Activated CD4-positive, alpha-beta T cell treated with anti-CD3 and anti-CD28 coated beads for 36 hours (primary cell): ENCODE results near the gene TUBG1. TPM values are rescaled to one million over a fixed set of nuclear protein-coding genes. Genes with fewer than 3 reads are reported as not detected.
"Not testable (repeated sequence)": the region's sequence is repeated elsewhere in the genome, so short reads cannot be mapped to it uniquely, and the experiment has no call there.

Source experiments
- ATAC-seq: fragments of 200-7000 bp; cut with Tn5 transposase; one replicate; pipeline ENCODE4 v1.10.0; 2021; ENCODE audit warnings: mild to moderate bottlenecking, moderate library complexity
- CTCF ChIA-PET: fragments of 350-600 bp; sonication (Branson Sonifier 250); formaldehyde crosslinking; loops from one replicate; lab custom pipeline; 2021; ENCODE audit warnings: antibody characterized with exemption; lab: Charles Lee
- POLR2A ChIA-PET: fragments of 350-600 bp; sonication (Branson Sonifier 250); formaldehyde crosslinking; loops from one replicate; lab custom pipeline; 2021; ENCODE audit warnings: antibody characterized with exemption, inconsistent platforms; lab: Charles Lee
- DNase-seq: peaks from one replicate; pipeline ENCODE4 v3.0.0-alpha.2; 2020
- H3K27ac Mint-ChIP-seq: one replicate; pipeline ENCODE4 v1.8.0; 2021; ENCODE audit warnings: mixed read lengths
- H3K27me3 Mint-ChIP-seq: one replicate; pipeline ENCODE4 v1.8.0; 2021; ENCODE audit warnings: mixed read lengths
- H3K36me3 Mint-ChIP-seq: one replicate; pipeline ENCODE4 v1.8.0; 2021; ENCODE audit warnings: low read depth, mixed read lengths
- H3K4me1 Mint-ChIP-seq: one replicate; pipeline ENCODE4 v1.8.0; 2021; ENCODE audit warnings: mixed read lengths
- H3K4me3 Mint-ChIP-seq: one replicate; pipeline ENCODE4 v1.8.0; 2021; ENCODE audit warnings: mild to moderate bottlenecking, moderate library complexity, mixed read lengths
- H3K9me3 Mint-ChIP-seq: one replicate; pipeline ENCODE4 v1.8.0; 2021; ENCODE audit warnings: low read depth, mixed read lengths
- intact Hi-C, 2 experiments: fragments of 100-400 bp; cut with DNase I in 1 of 2; cut with micrococcal nuclease in 1 of 2; formaldehyde crosslinking; loops; one replicate each; pipeline versions ENCODE4 v1.14.2 to v1.15.1; 2022 to 2024; cut with DNase I, micrococcal nuclease
- total RNA-seq, 2 experiments: library from RNA; stranded (reverse); gene quantifications; one replicate each; pipeline ENCODE4 v1.2.3, GENCODE V29; 2021

Gene TUBG1
- total RNA-seq, 2 experiments from 2014 or later: 76.1 to 102 TPM

DNA sequence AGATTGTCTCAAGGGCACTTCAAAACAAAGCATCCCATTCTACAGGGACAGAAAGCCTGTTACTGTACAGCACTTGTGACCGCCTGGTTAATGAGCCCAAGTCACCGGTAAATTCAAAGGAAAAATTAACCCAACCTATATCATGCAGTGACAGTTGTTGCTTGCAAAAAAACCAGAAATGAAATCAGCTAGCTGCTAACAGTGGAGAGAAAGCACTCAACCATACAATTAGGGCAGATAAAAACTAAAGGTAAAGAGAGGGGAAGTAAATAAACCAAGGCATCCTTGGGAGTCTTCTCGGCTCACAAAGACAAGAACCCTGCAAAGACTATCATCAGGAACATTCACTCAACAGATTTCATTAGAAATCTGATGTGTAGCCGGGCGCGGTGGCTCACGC lies 6.2 kb upstream of the TUBG1 start:
- intact Hi-C loops: no loop called here
- Mint-ChIP-seq H3K9me3 (no peaks in the 10 kb centered on the region), H3K4me1 (peaks cover 58% of the 10 kb centered on the region), H3K4me3 (no peak overlapping the region), H3K36me3 (peaks cover 10% of the 10 kb centered on the region), H3K27me3 (no peaks in the 10 kb centered on the region), H3K27ac (no peak overlapping the region)
- DNase-seq (no peak), ATAC-seq (no peak)
- ChIA-PET POLR2A (no interaction called here), CTCF (no interaction called here)

GRCh38 chr17:42607769-42608168 lies 1.7 kb upstream of the TUBG1 start:
- Mint-ChIP-seq H3K4me1 (peaks cover 47% of the 10 kb centered on the region), H3K36me3 (peaks cover 15% of the 10 kb centered on the region), H3K9me3 (no peaks in the 10 kb centered on the region), H3K4me3 (peak overlapping the region; percentile 95), H3K27ac (peak overlapping the region; percentile 97), H3K27me3 (no peaks in the 10 kb centered on the region)
- ATAC-seq: no peak
- POLR2A ChIA-PET: interaction anchor here (0.6 to 1.2 kb wide), 3 partner anchors 29 to 850 kb away, joined by 3 to 7 read pairs (median 4); partner anchors contain the start of gene BECN1
- CTCF ChIA-PET: interaction anchor here (0.8 to 6.5 kb wide), 11 partner anchors 8 to 156 kb away, joined by 3 to 80 read pairs (median 4); partner anchors contain the start of gene PSMC3IP
- no peak for DNase-seq
- intact Hi-C loops: loop anchor here (2.0 to 5.0 kb wide), 3 partner anchors 31 to 320 kb away; partner anchors contain the start of genes MLX (in 1 of the 2), PSMC3IP (in 1 of the 2) and STAT5A (in 1 of the 2)

GRCh38 chr17:42608305-42609181 lies 940 bp upstream of the TUBG1 start:
- peak overlapping the region; percentile 97 for H3K27ac Mint-ChIP-seq

GRCh38 chr17:42609814-42610801 lies 625 bp downstream of the TUBG1 start:
- H3K4me1 Mint-ChIP-seq: peaks cover 29% of the 10 kb centered on the region
- not testable (repeated sequence) for H3K9me3 Mint-ChIP-seq, ATAC-seq, H3K27me3 Mint-ChIP-seq
- H3K36me3 Mint-ChIP-seq: peaks cover 21% of the 10 kb centered on the region
- ChIA-PET POLR2A (interaction anchor here (0.7 to 1.5 kb wide), 6 partner anchors 32 to 758 kb away, joined by 3 to 9 read pairs (median 5); partner anchors contain the start of genes PSMC3IP and TUBG2), CTCF (interaction anchor here (0.6 to 6.5 kb wide), 9 partner anchors 32 to 564 kb away, joined by 3 to 80 read pairs (median 3); partner anchors contain the start of genes BECN1, PSMC3IP and RPL27)
- peak overlapping the region; percentile 95 for H3K4me3 Mint-ChIP-seq
- intact Hi-C loops: loop anchor here (1.0 to 5.0 kb wide), 16 partner anchors 33 to 644 kb away; partner anchors contain the start of genes PSMC3IP (in 2 of the 2), AARSD1 (in 1 of the 2), BECN1 (in 1 of the 2) and BRCA1 (in 1 of the 2)
- peak; percentile 41 for DNase-seq
- H3K27ac Mint-ChIP-seq: peak overlapping the region; percentile 97

More at GRCh38 chr17:42608305-42609181, 940 bp upstream of the TUBG1 start:
- peak; percentile 58 for ATAC-seq
- peak; percentile 43 for DNase-seq
- ChIA-PET CTCF (interaction anchor here (0.7 to 6.5 kb wide), 19 partner anchors 8 to 591 kb away, joined by 3 to 80 read pairs (median 3); partner anchors contain the start of genes BECN1, PLEKHH3, PSMC3IP and RPL27), POLR2A (interaction anchor here (0.6 to 1.5 kb wide), 11 partner anchors 10 to 849 kb away, joined by 3 to 8 read pairs (median 4); partner anchors contain the start of genes BECN1, CNTNAP1 and PSMC3IP)
- H3K27me3 Mint-ChIP-seq: no peaks in the 10 kb centered on the region
- H3K4me3 Mint-ChIP-seq: peak overlapping the region; percentile 95
- peaks cover 11% of the 10 kb centered on the region for H3K36me3 Mint-ChIP-seq
- peaks cover 40% of the 10 kb centered on the region for H3K4me1 Mint-ChIP-seq
- no peaks in the 10 kb centered on the region for H3K9me3 Mint-ChIP-seq
- intact Hi-C loops: loop anchor here (1.0 to 5.0 kb wide), 16 partner anchors 31 to 642 kb away; partner anchors contain the start of genes PSMC3IP (in 2 of the 2), AARSD1 (in 1 of the 2), BECN1 (in 1 of the 2) and BRCA1 (in 1 of the 2)

GRCh38 chr17:42612013-42612412 lies 2.5 kb downstream of the TUBG1 start:
- ChIA-PET CTCF (interaction anchor here (1.2 kb wide), 1 partner anchor 33 kb away, joined by 4 read pairs; no protein-coding TSS in a partner anchor), POLR2A (interaction anchor here (0.6 to 0.8 kb wide), 2 partner anchors 33 to 72 kb away, joined by 3 read pairs; no protein-coding TSS in a partner anchor)
- Mint-ChIP-seq H3K9me3 (no peaks in the 10 kb centered on the region), H3K27ac (no peak overlapping the region), H3K27me3 (no peaks in the 10 kb centered on the region), H3K4me3 (no peak overlapping the region), H3K36me3 (peaks cover 28% of the 10 kb centered on the region), H3K4me1 (peaks cover 10% of the 10 kb centered on the region)
- DNase-seq (no peak), ATAC-seq (no peak)
- intact Hi-C loops: no loop called here

DNA sequence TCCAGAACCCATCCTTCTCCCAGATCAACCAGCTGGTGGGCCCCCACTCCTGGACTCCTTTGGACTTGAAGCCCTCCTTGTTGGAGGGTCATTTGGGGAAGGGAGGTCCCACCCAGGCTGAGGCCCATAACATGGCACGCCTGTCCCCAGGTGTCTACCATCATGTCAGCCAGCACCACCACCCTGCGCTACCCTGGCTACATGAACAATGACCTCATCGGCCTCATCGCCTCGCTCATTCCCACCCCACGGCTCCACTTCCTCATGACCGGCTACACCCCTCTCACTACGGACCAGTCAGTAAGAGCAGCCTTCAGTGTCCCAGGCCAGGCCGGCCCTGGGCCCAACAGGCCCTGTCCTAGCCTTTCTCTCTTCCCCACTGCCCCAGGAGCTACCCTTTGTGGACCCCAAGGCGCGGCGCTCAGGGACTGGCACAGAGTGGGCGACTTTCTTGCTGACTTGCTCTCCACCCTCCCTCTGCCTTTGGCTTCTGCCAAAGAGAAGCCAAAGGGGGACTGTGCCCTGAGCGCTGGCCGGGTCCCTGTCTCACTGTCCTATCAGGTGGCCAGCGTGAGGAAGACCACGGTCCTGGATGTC lies 4.3 kb downstream of the TUBG1 start:
- intact Hi-C loops: no loop called here
- no peaks in the 10 kb centered on the region for H3K4me1 Mint-ChIP-seq
- no peaks in the 10 kb centered on the region for H3K9me3 Mint-ChIP-seq
- POLR2A ChIA-PET: no interaction called here
- H3K4me3 Mint-ChIP-seq: no peak overlapping the region
- no peak for DNase-seq
- H3K36me3 Mint-ChIP-seq: peaks cover 28% of the 10 kb centered on the region
- no peaks in the 10 kb centered on the region for H3K27me3 Mint-ChIP-seq
- CTCF ChIA-PET: interaction anchor here (0.9 kb wide), 1 partner anchor 60 kb away, joined by 3 read pairs; no protein-coding TSS in a partner anchor
- no peak for ATAC-seq
- no peak overlapping the region for H3K27ac Mint-ChIP-seq

DNA sequence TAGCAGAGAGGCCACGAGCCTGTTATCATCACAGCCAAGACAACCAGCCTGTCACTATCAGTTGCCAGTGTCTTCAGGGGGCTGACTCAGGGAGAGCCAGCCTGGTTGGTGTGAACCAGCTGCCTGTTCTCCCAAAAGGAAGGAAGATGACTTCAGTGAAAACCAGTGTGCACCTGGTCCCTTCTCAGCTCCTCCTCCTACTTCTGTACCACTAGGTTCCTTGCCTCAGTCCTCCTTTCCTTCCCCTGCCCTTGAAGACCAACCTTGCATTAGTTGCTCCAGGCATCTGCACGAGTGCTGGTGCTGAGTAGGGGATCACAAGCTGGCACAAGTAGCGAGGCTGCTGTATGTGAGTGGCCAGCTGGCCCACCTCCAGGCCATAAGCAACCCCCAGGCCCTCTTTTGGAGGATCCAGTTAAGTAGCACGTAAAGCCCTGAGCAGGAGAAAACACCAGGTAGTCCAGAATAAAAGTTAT lies 8.5 kb downstream of the TUBG1 start:
- DNase-seq: no peak
- Mint-ChIP-seq H3K4me3 (no peak overlapping the region), H3K27me3 (no peaks in the 10 kb centered on the region), H3K9me3 (no peaks in the 10 kb centered on the region), H3K4me1 (no peaks in the 10 kb centered on the region), H3K36me3 (peaks cover 23% of the 10 kb centered on the region), H3K27ac (no peak overlapping the region)
- intact Hi-C loops: no loop called here
- ChIA-PET CTCF (interaction anchor here (0.5 to 1.2 kb wide), 3 partner anchors 10 to 29 kb away, joined by 3 to 4 read pairs (median 3); no protein-coding TSS in a partner anchor), POLR2A (interaction anchor here (0.8 kb wide), 1 partner anchor 9 kb away, joined by 3 read pairs; no protein-coding TSS in a partner anchor)
- no peak for ATAC-seq

DNA sequence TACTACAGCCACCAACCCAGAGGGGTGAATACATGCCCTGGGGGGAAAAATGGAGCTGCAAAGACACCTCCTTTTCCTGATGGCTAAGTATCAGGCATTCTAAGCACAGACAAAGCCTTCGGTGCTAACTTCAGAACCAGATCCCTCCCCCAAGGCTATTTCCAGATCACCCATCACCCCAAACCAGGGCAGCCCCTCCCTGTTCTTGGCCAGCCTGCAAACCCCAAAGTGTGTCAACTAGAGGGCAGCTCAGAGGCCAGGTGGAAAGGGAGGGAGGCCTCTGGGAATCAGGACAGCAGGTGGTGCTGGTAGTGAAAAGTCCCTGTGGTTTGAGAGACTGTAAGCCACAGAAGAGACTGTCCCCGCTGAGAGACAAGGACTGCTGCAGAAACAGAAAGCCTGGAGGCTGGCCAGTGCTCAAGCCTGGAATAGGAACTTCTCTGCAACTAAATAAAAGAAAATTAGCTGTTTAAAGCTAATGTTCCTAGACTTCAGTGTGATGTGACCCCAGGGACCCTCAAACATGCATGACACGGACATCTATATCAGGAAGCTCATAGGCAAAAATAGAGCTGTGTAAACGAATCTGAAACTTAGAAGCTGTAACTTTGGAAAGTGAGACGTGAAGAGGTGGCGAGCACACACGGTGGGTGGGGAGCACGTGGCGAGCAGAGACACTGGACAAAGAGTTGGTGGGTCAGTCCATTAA lies 9.1 kb downstream of the TUBG1 start:
- POLR2A ChIA-PET: interaction anchor here (0.8 kb wide), 1 partner anchor 10 kb away, joined by 3 read pairs; no protein-coding TSS in a partner anchor

DNA sequence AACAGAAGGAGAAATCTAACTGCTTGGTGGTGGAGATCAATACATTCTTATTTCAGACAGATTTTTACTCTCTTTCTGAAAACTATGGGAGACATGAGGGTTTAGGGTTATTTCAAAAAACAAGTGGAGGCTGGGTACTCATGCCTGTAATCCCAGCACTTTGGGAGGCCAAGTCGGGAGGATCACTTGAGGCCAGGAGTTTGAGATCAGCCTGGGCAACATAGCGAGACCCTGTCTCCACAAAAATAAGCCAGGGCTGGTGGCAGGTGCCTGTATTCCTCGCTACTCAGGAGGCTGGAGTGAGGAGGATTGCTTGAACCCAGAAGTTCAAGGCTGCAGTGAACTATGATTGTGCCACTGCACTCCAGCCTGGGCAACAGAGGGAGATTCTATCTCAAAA lies 12.5 kb downstream of the TUBG1 start:
- ATAC-seq, H3K4me1 Mint-ChIP-seq, H3K27me3 Mint-ChIP-seq, H3K4me3 Mint-ChIP-seq, DNase-seq, H3K27ac Mint-ChIP-seq, H3K36me3 Mint-ChIP-seq, H3K9me3 Mint-ChIP-seq, intact Hi-C loops: not testable (repeated sequence)
- ChIA-PET CTCF (interaction anchor here (0.7 kb wide), 1 partner anchor 43 kb away, joined by 4 read pairs; no protein-coding TSS in a partner anchor), POLR2A (interaction anchor here (0.6 kb wide), 1 partner anchor 73 kb away, joined by 7 read pairs; no protein-coding TSS in a partner anchor)

More for the DNA sequence above, 9.1 kb downstream of the TUBG1 start:
- no peak overlapping the region for H3K4me3 Mint-ChIP-seq
- ATAC-seq: peak; percentile 39
- H3K36me3 Mint-ChIP-seq: peaks cover 21% of the 10 kb centered on the region
- no peaks in the 10 kb centered on the region for H3K9me3 Mint-ChIP-seq
- no peak overlapping the region for H3K27ac Mint-ChIP-seq
- no peaks in the 10 kb centered on the region for H3K27me3 Mint-ChIP-seq
- no peak for DNase-seq
- H3K4me1 Mint-ChIP-seq: no peaks in the 10 kb centered on the region
- intact Hi-C loops: no loop called here
- CTCF ChIA-PET: interaction anchor here (0.5 to 1.2 kb wide), 3 partner anchors 11 to 28 kb away, joined by 3 to 4 read pairs (median 3); no protein-coding TSS in a partner anchor
